Rectal smooth muscle tissue (tissue), 1 donor: ENCODE data around the gene CD63.

ENCODE experiments used
- H3K27ac ChIP-seq: one replicate; pipeline ENCODE4 v1.7.0; 2013; ENCODE audit warnings: low read depth, low read length, inconsistent platforms
- H3K27me3 ChIP-seq: one replicate; pipeline ENCODE4 v1.7.0; 2013; ENCODE audit warnings: low read length; ENCODE audit not compliant: control insufficient read depth, insufficient read depth
- H3K36me3 ChIP-seq: one replicate; pipeline ENCODE4 v1.7.0; 2013; ENCODE audit warnings: low read length; ENCODE audit not compliant: control insufficient read depth, insufficient read depth
- H3K4me1 ChIP-seq: one replicate; pipeline ENCODE4 v1.7.0; 2013; ENCODE audit warnings: low read length; ENCODE audit not compliant: control insufficient read depth, insufficient read depth
- H3K4me3 ChIP-seq: one replicate; pipeline ENCODE4 v1.7.0; 2013; ENCODE audit warnings: low read length
- H3K9ac ChIP-seq: one replicate; pipeline ENCODE4 v1.7.0; 2013; ENCODE audit warnings: low read length

CD63 gene

DNA sequence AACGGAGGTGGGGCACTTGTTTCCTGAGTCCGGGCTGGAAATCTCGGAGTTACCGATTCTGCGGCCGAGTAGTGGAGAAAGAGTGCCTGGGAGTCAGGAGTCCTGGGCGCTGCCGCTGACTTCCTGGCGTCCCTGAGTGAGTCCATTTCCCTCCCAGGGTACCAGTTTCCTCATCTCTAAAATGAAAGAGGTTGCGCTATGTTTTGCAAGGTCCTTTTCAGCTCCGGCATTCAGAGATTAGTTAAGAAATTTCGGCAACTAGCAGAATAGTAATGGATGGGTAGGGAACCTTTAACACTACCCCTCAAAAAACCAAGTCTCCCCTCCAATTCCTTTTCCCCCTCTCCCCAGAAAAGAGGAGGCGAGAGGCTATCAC is 12.2 kb downstream of the CD63 start:
- no peaks in the 10 kb centered on the region for H3K36me3 ChIP-seq
- peaks cover 72% of the 10 kb centered on the region for H3K4me1 ChIP-seq
- H3K4me3 ChIP-seq, result peak overlapping the region; percentile 91
- H3K27ac ChIP-seq, result peak overlapping the region; percentile 96
- H3K27me3 ChIP-seq, result no peaks in the 10 kb centered on the region
- H3K9ac ChIP-seq, result peak overlapping the region; percentile 55

DNA sequence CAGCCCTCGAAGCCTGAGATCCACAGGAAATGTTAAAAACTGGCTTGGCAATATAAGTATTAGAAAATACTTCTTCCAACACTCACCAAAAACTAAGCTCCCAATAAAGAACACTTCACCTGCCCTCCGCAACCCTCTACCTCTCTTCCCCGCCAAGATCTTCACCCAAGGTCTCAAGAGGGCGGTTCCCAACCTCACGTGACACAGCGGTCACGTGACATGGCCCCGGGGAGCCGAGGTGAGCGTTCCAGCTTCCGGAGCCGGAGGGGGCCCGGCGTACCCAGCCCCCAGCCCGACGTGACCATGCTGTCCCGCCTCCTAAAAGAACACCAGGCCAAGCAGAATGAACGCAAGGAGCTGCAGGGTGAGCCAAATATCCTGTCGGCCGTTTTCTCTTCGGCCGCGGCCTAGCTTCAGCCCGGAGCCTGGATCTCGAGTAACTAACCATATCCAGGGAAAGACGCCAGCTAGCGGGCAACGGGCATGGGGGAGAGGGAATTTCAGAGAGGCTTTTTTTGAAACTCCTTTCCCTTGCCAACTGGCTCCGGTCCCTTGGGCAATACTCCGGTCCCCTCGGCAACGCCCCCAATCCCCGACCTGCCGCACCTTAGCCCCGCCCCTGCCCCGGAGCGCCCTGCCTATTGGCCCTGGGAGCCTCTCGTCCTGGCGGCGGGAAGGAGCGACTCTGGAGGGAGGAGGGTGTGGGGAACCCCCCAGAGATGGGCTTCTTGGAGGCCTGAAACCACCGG is 12.8 kb downstream of the CD63 start, which contains the start of gene BLOC1S1:
Gene BLOC1S1, plus strand, starts transcription at position 214 of the 749 bp plus-strand sequence. Its CDS starts 6 bp downstream, at position 220.
- peak within 1 kb of the TSS; percentile 96 for H3K27ac ChIP-seq
- peaks cover 66% of the 10 kb centered on the region for H3K4me1 ChIP-seq
- H3K36me3 ChIP-seq, result no peaks in the 10 kb centered on the region
- no peaks in the 10 kb centered on the region for H3K27me3 ChIP-seq
- peak within 1 kb of the TSS; percentile 91 for H3K4me3 ChIP-seq
- peak within 1 kb of the TSS; percentile 75 for H3K9ac ChIP-seq

DNA sequence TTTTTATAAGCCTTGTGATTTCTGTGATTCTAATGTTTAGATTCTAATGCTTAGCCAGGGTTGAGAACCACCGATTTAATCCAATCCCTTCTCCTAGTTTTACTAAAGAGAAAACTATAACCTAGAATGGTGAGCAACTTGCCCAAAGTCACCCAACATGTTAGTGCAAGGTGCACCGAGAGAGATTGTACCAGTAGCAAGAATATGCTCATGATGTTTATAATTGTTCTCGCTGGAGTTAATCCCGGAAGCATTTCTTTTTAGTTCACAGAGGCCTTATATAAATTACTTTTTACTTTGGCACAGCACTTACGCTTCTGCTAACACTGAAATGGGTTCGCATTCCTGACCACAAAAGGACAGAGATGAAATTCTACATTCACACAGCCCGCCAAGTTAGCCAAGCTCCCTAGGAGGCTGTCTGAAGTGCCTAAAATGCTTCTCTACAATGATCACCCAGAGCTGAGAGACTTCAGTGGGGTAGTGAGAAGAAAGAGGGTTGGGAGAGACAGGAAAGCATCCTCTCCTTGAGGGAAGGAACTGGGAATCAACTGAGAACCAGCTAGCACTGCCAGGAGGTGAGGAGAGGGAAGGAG is 13.5 kb downstream of the CD63 start:
- peak overlapping the region; percentile 37 for H3K9ac ChIP-seq
- H3K27ac ChIP-seq, result peak overlapping the region; percentile 96
- H3K36me3 ChIP-seq, result no peaks in the 10 kb centered on the region
- H3K4me3 ChIP-seq, result peak overlapping the region; percentile 91
- H3K27me3 ChIP-seq, result no peaks in the 10 kb centered on the region
- H3K4me1 ChIP-seq, result peaks cover 60% of the 10 kb centered on the region

DNA sequence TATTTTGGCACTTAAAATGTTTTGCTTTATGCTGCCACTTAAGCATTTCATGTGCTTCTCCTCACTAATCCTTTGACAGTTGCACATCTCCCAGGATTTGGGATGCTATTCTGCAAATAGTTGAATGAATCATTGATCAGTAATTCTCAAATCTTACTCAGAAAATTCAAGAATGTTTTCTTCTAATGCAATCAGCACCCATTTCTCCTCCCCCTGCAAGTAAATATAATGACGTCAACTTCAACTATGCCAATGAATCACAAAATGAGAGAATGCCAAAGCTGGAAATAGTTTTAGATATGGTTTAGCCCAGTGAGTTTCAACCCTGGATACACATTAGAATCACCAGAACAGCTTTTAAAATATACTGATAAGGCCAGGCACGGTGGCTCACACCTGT is 15.1 kb downstream of the CD63 start:
- no peak overlapping the region for H3K4me3 ChIP-seq
- H3K27ac ChIP-seq, result peak overlapping the region; percentile 76
- no peaks in the 10 kb centered on the region for H3K36me3 ChIP-seq
- no peak overlapping the region for H3K9ac ChIP-seq
- no peaks in the 10 kb centered on the region for H3K27me3 ChIP-seq
- H3K4me1 ChIP-seq, result peaks cover 47% of the 10 kb centered on the region

DNA sequence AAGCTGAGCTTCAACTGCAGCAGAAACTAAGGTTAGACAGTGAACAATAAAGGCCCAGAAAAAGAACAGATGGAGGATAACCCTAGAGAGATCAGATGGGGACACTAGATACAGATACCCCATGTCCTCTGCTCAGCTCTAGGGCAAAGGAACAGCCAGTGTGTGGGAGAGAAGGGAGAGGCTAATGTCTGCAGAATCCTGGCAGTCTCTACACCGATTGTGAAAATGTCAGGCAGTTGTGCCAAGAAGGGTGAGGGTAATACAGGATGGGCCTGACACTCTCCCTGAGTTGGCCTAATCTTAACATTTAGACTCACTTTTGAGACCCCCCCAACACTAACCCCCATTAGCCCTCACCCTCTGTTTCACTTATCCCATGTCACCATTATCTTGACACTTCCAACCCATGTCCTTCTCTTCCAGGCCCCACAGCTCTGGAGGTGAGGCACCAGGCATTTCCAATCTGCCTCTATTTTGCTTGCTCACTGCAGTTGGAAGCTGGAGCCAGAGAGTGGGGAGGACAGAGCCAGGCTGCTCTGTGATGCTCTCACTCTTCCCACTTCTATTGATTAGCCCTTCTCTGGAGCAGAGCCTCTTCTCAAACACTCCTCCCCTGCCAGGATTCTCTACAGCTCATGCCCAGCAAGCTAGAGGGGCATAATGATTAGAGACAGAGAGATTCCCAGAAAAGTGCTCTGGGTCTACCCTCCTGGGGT is 16.0 kb downstream of the CD63 start:
- no peak overlapping the region for H3K9ac ChIP-seq
- H3K4me3 ChIP-seq, result no peak overlapping the region
- H3K36me3 ChIP-seq, result no peaks in the 10 kb centered on the region
- H3K4me1 ChIP-seq, result peaks cover 45% of the 10 kb centered on the region
- peak overlapping the region; percentile 76 for H3K27ac ChIP-seq
- H3K27me3 ChIP-seq, result no peaks in the 10 kb centered on the region

DNA sequence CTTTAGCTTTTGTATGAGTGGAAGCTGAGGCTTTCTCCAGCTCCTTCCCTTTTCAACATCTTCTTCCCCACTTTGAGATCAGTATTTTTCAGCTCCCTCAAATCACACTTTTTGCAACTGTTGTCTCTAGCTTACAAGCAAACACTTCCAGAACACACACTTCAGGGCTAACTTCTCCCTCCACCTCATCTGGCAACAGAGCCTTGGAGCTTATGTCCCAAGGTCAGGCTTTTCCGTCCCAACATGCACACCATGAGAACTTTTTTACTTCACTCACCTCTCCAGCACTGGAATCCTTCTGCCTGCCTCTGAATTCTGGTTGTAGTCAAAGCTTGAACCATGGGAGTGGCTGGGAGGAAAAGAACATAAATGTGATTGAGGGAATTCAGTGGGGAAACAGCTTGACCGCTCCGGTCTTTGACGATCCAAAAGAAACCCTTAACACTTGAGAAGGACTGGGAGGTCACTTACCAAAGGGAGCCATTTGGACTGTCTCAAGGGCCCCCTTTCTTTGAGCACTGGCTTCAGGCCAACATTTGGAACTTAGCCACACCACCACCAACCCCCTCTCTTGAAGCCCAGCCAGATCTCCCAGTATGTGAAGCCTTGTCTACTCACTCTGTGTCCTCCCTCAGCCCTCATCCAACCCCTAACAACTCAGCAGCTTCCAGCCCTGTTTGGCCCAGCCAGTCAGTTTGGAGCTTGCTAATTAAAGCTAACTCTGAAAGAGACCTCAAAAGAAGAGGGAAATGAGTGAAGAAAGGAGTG is 16.8 kb downstream of the CD63 start:
- Histone ChIP-seq H3K27me3 (no peaks in the 10 kb centered on the region), H3K27ac (peak overlapping the region; percentile 76), H3K4me3 (no peak overlapping the region), H3K4me1 (peaks cover 36% of the 10 kb centered on the region), H3K36me3 (no peaks in the 10 kb centered on the region), H3K9ac (no peak overlapping the region)

DNA sequence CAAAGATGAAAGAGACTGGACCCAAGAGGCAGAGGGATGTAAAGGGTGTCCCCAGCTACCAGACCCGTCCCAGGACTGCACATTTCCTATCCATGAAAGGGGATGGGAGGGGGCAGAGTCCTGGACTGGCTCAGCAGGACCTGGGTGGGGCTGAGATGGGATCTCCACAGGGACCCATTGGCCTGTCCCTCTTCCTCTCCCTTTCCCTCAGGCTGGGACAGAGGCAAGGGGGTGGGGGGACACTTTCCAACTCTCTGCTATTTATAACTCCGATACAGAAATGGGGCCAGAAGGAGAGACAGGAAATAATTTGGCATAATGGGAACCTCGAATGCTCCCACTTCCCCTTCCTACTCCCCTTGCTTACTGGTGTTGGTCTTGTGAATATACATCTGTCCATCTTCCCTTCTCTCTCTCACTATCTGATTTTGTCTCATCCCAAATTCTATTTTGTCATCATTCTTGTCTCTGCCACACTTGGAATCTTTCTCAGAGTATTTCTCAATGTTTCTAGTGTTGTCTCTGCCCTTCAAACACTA is 20.0 kb downstream of the CD63 start:
- H3K36me3 ChIP-seq, result no peaks in the 10 kb centered on the region
- H3K27me3 ChIP-seq, result no peaks in the 10 kb centered on the region
- H3K9ac ChIP-seq, result no peak overlapping the region
- peak overlapping the region; percentile 86 for H3K27ac ChIP-seq
- peak overlapping the region; percentile 59 for H3K4me3 ChIP-seq
- peaks cover 32% of the 10 kb centered on the region for H3K4me1 ChIP-seq

DNA sequence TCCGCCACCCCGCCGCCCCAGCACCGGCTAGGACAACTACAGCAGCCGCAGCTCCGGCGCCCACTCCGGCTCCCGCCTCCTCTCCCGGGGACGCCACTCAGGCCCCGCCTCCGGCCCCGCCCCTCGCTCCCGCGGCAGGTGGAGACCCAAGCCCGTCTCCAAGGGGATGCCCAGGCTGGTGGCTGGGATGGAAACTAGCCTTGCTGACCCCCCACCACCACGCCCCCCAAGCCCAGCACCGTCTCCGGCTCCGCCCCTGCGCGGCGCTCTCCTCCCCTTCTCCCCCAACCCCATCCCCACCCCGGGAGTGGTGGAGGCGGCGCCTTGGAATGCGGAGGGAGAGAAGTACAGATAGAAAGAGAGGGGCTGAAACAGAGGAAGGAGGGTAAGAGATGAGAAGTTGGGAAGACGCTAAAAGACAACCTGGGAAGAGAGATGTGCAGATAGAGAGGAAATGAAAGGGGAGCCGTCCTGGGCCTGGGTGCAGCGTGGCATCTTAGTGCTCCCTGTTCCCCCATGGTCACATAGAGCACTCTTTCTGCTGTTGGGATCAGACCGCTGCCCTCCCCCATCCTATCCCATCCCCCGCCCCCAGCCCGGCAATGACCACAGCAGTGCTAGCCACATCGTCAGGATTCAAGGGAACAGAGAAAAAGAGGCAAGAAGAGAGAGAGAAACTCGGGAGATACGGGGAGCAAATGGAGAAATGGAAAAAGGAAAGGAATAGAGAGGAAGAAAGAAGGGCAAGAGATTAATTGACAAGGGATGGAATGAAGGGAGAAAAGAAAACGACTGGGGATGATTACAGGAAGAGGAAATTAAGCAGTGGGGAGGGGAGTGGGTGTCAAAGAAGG is 20.7 kb downstream of the CD63 start, which contains the start of gene ITGA7:
Gene ITGA7, minus strand, starts transcription at position 64 of the 854 bp plus-strand sequence. CDS start 222 bp downstream, outside the sequence.
- no peaks in the 10 kb centered on the region for H3K27me3 ChIP-seq
- H3K27ac ChIP-seq, result peak within 1 kb of the TSS; percentile 89
- peak within 1 kb of the TSS; percentile 59 for H3K4me3 ChIP-seq
- H3K9ac ChIP-seq, result peak within 1 kb of the TSS; percentile 1
- peaks cover 35% of the 10 kb centered on the region for H3K4me1 ChIP-seq
- H3K36me3 ChIP-seq, result no peaks in the 10 kb centered on the region

DNA sequence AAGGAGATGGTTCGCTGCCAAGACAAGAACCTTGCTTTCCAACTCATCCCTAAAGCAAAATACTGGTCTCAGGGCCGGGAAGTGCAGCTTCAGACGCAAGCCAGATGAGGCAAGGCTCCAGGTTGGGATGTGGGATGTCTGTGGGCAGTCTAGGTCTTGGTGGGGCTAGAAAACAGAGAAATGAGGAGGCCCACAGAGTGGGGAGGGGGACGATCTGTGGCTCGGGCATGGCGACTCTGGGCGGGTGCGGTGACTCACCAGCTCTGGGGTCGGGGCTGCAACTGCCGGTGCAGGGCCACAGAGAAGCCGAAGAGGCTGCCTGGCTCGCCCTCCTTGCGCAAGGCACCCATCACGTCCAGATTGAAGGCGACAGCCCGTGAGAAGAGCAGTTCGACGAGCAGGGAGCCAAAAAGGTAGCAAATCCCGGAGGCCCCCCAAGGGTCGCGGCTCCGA is 21.6 kb downstream of the CD63 start:
- Histone ChIP-seq H3K27me3 (no peaks in the 10 kb centered on the region), H3K36me3 (no peaks in the 10 kb centered on the region), H3K9ac (peak overlapping the region; percentile 1), H3K27ac (peak overlapping the region; percentile 89), H3K4me3 (peak overlapping the region; percentile 59), H3K4me1 (peaks cover 31% of the 10 kb centered on the region)

DNA sequence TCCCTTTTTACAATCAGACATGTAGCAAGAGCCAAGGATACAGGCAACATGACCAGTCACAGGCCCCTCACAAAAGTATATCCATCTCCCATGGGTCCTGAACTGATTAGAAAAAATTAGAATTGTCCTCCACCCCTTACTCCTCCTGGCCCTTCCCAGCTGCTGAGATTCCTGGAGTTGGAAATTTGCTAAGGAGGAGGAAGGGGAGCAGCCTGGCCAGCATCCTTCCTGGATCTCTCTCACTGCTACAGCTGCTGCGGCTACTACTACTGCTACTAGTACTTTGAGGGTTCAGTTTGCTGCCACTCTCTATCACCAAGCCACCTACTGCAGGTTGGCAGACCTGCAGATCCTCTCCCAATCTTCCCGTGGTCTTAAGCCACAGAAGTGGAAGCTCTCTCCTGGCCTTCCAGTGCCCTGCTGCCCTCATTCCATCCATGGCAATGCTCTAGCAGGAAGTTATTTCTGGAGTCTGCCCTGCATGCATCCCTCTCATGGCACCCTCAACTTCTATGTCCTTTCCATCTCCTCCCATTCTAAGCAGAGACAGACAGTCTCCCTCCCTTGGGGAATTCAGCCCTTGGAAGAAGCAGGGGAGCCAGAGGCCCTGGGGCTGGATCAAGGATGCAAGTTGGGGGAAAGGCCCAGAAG is 22.1 kb downstream of the CD63 start:
- Histone ChIP-seq H3K4me1 (peaks cover 26% of the 10 kb centered on the region), H3K27ac (peak overlapping the region; percentile 89)

More for the DNA sequence above, 22.1 kb downstream of the CD63 start:
- Histone ChIP-seq H3K4me3 (peak overlapping the region; percentile 59), H3K36me3 (no peaks in the 10 kb centered on the region), H3K9ac (peak overlapping the region; percentile 1), H3K27me3 (no peaks in the 10 kb centered on the region)
